ENCODE results near the gene USP53. TPM values are rescaled to one million over a fixed set of nuclear protein-coding genes. Genes with fewer than 3 reads are reported as not detected.

USP53 gene
- total and polyA plus RNA-seq, 12 donors, result 12.5 to 64.6 (median 41.8) TPM

- intact Hi-C loops (cut with DNase I), result no loop called here
- Histone ChIP-seq H3K4me1 (peaks cover 0 to 23% (median 4%) of the 10 kb centered on the region in 9 donors), H3K27ac (no peak overlapping the region), H3K4me3 (no peak overlapping the region), H3K27me3 (no peaks in the 10 kb centered on the region), H3K36me3 (peaks cover 0 to 6% (median 0%) of the 10 kb centered on the region in 9 donors), H3K9me3 (peaks cover 0 to 11% (median 0%) of the 10 kb centered on the region in 11 donors)
- TF ChIP-seq CTCF (IDR thresholded peaks at IDR 0.05), result no peak
- DNase-seq (no peak), ATAC-seq (peak in 2 of 8 donors; percentile 32 to 51)
- 94% methylated on average over 3 of the region's 3 CpGs for WGBS, 2 donors
Observed at GRCh38 chr4:119191505-119191904, 21.0 kb upstream of the USP53 start.

GRCh38 chr4:119197772-119198212, 14.7 kb upstream of the USP53 start:
- 91 to 93% methylated on average over 11 of the region's 11 CpGs for WGBS, 2 donors
- Histone ChIP-seq H3K4me1 (no peaks in the 10 kb centered on the region), H3K4me3 (no peak overlapping the region), H3K27me3 (no peaks in the 10 kb centered on the region), H3K9me3 (peaks cover 0 to 23% (median 0%) of the 10 kb centered on the region in 11 donors), H3K27ac (no peak overlapping the region), H3K36me3 (no peaks in the 10 kb centered on the region)
- TF ChIP-seq CTCF (IDR thresholded peaks at IDR 0.05), result no peak
- DNase-seq, result no peak
- intact Hi-C loops (cut with DNase I), result no loop called here
- ATAC-seq, result no peak

- Histone ChIP-seq H3K36me3 (no peaks in the 10 kb centered on the region), H3K27me3 (no peaks in the 10 kb centered on the region), H3K9me3 (peaks cover 0 to 4% (median 0%) of the 10 kb centered on the region in 11 donors), H3K27ac (peak overlapping the region; percentile 50 to 86 (median 72)), H3K4me1 (peaks cover 3 to 41% (median 34%) of the 10 kb centered on the region in 9 donors), H3K4me3 (peak overlapping the region in 2 of 10 donors; percentile 13 to 18)
- intact Hi-C loops (cut with DNase I), result no loop called here
- peak in 4 of 8 donors; percentile 24 to 66 (median 50) for ATAC-seq
- no peak for TF ChIP-seq CTCF (IDR thresholded peaks at IDR 0.05)
- 54 to 55% methylated on average over 4 of the region's 4 CpGs for WGBS, 2 donors
- DNase-seq, result no peak
Observed at GRCh38 chr4:119204916-119205315, 7.6 kb upstream of the USP53 start.

- intact Hi-C loops (cut with DNase I), result no loop called here
- ATAC-seq, result peak in 3 of 8 donors; percentile 32 to 63 (median 35)
- no peaks in the 10 kb centered on the region for H3K27me3 ChIP-seq
- DNase-seq, result no peak
- H3K4me1 ChIP-seq, result peaks cover 3 to 41% (median 34%) of the 10 kb centered on the region in 9 donors
- no peak for TF ChIP-seq CTCF (IDR thresholded peaks at IDR 0.05)
- peaks cover 0 to 4% (median 0%) of the 10 kb centered on the region in 11 donors for H3K9me3 ChIP-seq
- H3K27ac ChIP-seq, result peak overlapping the region; percentile 50 to 86 (median 72)
- no peak overlapping the region for H3K4me3 ChIP-seq
- H3K36me3 ChIP-seq, result no peaks in the 10 kb centered on the region
Observed at GRCh38 chr4:119205690-119206089, 6.8 kb upstream of the USP53 start.
